ENCODE results near the gene TIAM1. TPM values are rescaled to one million over a fixed set of nuclear protein-coding genes. Genes with fewer than 3 reads are reported as not detected.
A peak's percentile ranks its signal among the peaks of the same experiment; 100 is the strongest.

The TIAM1 gene
- total RNA-seq, 2 experiments from 2014 or later, result 50.1 to 51.0 TPM

DNA sequence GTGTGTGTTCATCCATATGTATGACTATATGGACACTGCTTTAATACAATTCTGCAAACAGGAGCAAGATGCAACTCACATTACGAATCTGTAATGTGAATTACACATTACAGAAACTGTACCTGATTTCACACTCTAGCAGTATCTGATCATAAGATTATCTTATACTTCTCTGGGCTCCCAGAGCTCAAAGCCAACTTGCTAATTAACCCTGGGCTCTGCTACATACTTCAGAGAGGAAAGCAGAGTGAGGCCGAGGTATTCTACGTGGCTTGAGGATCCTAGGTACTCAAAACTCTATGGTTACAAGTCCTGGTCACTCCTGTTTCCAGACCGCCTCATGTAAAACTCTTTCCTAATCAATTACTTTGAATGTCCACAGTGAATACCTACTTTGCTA, 156.6 kb downstream of the TIAM1 start:
- CTCF ChIA-PET, result interaction anchor here (0.7 to 1.3 kb wide), 4 partner anchors 13 to 394 kb away, joined by 3 to 5 read pairs (median 3); no protein-coding TSS in a partner anchor
- intact Hi-C loops (cut with micrococcal nuclease), result loop anchor here (1.0 to 5.0 kb wide), 4 partner anchors 154 to 543 kb away; partner anchors contain the start of genes KRTAP21-3 and SOD1
- Mint-ChIP-seq H3K27ac (peak overlapping the region; percentile 98), H3K4me3 (peak overlapping the region; percentile 70), H3K36me3 (ENCODE audit: low read depth) (peaks cover 12% of the 10 kb centered on the region), H3K4me1 (ENCODE audit: low read depth) (peaks cover 85% of the 10 kb centered on the region), H3K9me3 (no peaks in the 10 kb centered on the region), H3K27me3 (ENCODE audit: low read depth) (no peaks in the 10 kb centered on the region)
- DNase-seq, result no peak

DNA sequence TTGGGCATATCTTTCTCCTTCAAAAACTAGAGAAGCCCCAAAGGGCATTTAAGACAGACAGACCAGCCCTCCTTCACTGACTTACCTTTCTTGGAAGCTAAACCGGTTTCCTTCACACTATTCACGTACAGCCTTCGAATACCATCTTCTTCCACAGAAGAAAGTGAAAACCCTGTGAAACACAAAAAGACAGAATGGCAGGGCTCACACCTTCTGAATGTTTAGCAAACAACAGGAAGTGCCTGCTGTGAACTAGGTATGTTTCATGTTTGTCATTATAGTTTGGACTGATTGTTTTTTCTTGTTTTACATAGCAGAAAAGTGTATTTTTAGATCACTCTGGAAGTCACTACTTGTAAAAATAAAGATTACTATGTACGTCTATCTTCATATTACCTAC, 157.1 kb downstream of the TIAM1 start:
- DNase-seq, result no peak
- intact Hi-C loops (cut with micrococcal nuclease), result loop anchor here (1.0 to 5.0 kb wide), 4 partner anchors 154 to 544 kb away; partner anchors contain the start of genes KRTAP21-3 and SOD1
- Mint-ChIP-seq H3K4me1 (ENCODE audit: low read depth) (peaks cover 85% of the 10 kb centered on the region), H3K27me3 (ENCODE audit: low read depth) (no peaks in the 10 kb centered on the region), H3K4me3 (peak overlapping the region; percentile 70), H3K9me3 (no peaks in the 10 kb centered on the region), H3K27ac (peak overlapping the region; percentile 98), H3K36me3 (ENCODE audit: low read depth) (peaks cover 12% of the 10 kb centered on the region)
- CTCF ChIA-PET, result interaction anchor here (0.7 to 1.3 kb wide), 4 partner anchors 14 to 394 kb away, joined by 3 to 5 read pairs (median 3); no protein-coding TSS in a partner anchor

DNA sequence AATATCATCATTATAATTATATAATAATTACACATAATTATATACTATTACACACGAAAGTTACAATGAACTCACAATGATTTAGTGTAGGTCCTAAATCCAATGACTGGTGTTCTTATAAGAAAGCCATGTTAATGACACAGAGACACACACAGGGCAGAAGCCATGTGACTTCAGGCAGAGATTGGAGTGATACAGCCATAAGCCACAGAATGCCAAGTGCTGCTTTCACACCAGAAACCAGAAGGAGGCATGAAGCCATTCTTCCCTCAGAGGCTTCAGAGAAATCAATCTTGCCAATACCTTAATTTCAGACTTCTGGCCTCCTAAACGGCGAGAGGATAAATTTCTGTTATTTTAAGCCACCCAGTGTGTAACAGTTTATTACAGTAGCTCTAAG, 158.4 kb downstream of the TIAM1 start:
- DNase-seq, result peak; percentile 43
- H3K4me3 Mint-ChIP-seq, result peak overlapping the region; percentile 70
- peaks cover 20% of the 10 kb centered on the region for H3K36me3 Mint-ChIP-seq (ENCODE audit: low read depth)
- no peaks in the 10 kb centered on the region for H3K27me3 Mint-ChIP-seq (ENCODE audit: low read depth)
- CTCF ChIA-PET, result interaction anchor here (1.0 to 7.7 kb wide), 4 partner anchors 8 to 141 kb away, joined by 4 to 86 read pairs (median 6); no protein-coding TSS in a partner anchor
- peaks cover 76% of the 10 kb centered on the region for H3K4me1 Mint-ChIP-seq (ENCODE audit: low read depth)
- no peaks in the 10 kb centered on the region for H3K9me3 Mint-ChIP-seq
- intact Hi-C loops (cut with micrococcal nuclease), result loop anchor here (2.0 to 5.0 kb wide), 3 partner anchors 468 to 545 kb away; partner anchors contain the start of genes KRTAP21-3 and SOD1
- peak overlapping the region; percentile 98 for H3K27ac Mint-ChIP-seq

DNA sequence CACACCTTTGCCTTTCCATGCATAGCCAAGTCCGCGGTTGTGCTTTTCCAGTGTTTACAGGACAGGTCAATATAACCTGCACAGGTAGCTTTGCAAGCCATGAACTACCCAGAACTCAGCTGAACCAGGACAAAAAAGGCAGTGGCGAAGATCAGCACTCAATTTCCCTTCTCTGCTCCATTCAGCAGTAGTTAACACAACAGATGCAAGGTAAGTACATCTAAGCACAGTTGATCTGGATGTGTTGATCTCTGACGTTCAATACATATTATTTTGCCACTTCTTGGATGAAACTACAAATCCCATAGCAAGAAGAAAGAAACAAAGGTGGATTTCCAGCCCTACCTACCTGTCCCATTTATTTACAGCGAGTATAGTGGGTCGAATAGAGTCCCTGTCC, 159.2 kb downstream of the TIAM1 start:
- H3K27me3 Mint-ChIP-seq (ENCODE audit: low read depth), result no peaks in the 10 kb centered on the region
- CTCF ChIA-PET, result interaction anchor here (0.7 to 7.7 kb wide), 7 partner anchors 9 to 470 kb away, joined by 3 to 86 read pairs (median 4); no protein-coding TSS in a partner anchor
- intact Hi-C loops (cut with micrococcal nuclease), result loop anchor here (1.0 to 5.0 kb wide), 3 partner anchors 10 to 468 kb away; partner anchors contain the start of gene KRTAP21-3
- peak overlapping the region; percentile 67 for H3K4me3 Mint-ChIP-seq
- peaks cover 25% of the 10 kb centered on the region for H3K36me3 Mint-ChIP-seq (ENCODE audit: low read depth)
- no peaks in the 10 kb centered on the region for H3K9me3 Mint-ChIP-seq
- peak overlapping the region; percentile 96 for H3K27ac Mint-ChIP-seq
- peaks cover 78% of the 10 kb centered on the region for H3K4me1 Mint-ChIP-seq (ENCODE audit: low read depth)
- DNase-seq, result no peak

DNA sequence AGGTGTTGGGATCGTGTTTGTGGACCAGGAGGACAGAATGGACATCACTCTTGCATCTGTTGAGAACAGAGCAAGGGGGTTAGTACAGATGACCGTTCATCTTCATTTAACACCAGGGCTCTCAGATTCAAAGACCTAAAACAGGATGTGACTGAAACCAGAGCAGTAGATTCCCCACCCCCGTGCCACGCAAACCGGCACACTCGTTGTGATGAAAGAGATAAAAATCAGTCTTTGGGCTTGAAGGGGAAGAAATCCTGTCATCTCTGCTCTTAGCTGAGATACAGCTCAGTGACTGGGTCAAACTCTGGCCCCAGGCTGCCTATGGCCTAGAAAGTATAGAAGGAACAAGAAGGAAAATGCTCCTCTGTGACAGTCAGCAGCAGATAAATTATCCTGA, 159.6 kb downstream of the TIAM1 start:
- H3K9me3 Mint-ChIP-seq, result no peaks in the 10 kb centered on the region
- intact Hi-C loops (cut with micrococcal nuclease), result loop anchor here (1.0 kb wide), 2 partner anchors 11 to 142 kb away; no protein-coding TSS in a partner anchor
- peak; percentile 92 for DNase-seq
- H3K4me1 Mint-ChIP-seq (ENCODE audit: low read depth), result peaks cover 75% of the 10 kb centered on the region
- H3K27me3 Mint-ChIP-seq (ENCODE audit: low read depth), result no peaks in the 10 kb centered on the region
- peak overlapping the region; percentile 67 for H3K4me3 Mint-ChIP-seq
- CTCF ChIA-PET, result interaction anchor here (0.7 to 7.7 kb wide), 7 partner anchors 9 to 470 kb away, joined by 3 to 86 read pairs (median 4); no protein-coding TSS in a partner anchor
- H3K27ac Mint-ChIP-seq, result peak overlapping the region; percentile 96
- peaks cover 25% of the 10 kb centered on the region for H3K36me3 Mint-ChIP-seq (ENCODE audit: low read depth)

DNA sequence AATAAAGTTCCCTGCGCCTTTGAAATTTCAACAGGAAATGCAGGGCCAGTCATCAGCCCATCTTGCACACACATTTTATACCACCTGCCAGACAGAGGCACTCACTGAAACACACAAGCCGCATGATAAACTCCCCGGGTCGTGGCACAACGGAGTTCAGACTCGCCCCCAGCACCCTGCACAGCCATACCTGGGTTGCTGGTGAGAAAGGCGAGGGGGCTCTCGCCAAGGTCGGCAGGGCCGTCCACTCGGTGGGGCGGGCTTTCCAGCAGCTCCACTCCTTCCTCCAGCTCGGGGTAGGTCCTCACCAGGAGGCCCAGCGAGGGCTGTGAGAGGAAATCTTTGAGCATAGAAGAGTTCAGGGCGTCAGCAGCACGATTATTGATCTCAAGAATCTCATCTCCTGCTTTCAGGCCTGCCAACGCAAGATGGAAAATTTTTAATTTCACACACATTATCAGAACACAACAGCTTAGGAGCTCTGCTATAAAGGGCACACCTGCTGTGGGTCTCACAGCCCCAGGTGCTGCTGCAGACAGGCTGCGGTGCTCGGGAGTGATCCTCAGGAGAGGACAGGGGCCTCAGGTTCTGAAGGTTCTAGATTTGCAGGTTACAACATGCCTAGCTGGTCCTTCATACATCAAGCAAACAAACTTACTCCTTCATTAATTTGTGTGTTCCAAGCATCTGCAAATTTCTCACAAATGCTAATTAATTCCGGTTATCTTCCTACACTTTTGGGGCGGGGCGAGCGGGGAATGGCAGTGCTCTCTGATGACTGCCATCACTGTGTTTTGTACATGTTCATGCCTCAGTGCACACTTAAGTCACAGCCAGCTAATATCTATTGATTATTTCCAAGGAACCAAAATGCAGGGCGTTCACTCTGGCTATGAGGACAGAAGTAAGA, 161.6 kb downstream of the TIAM1 start:
- CTCF ChIA-PET, result interaction anchor here (0.7 to 7.7 kb wide), 14 partner anchors 9 to 422 kb away, joined by 3 to 86 read pairs (median 7); no protein-coding TSS in a partner anchor
- Mint-ChIP-seq H3K9me3 (no peaks in the 10 kb centered on the region), H3K27me3 (ENCODE audit: low read depth) (no peaks in the 10 kb centered on the region), H3K4me1 (ENCODE audit: low read depth) (peaks cover 72% of the 10 kb centered on the region), H3K4me3 (peak overlapping the region; percentile 87), H3K27ac (peak overlapping the region; percentile 98), H3K36me3 (ENCODE audit: low read depth) (peaks cover 31% of the 10 kb centered on the region)
- DNase-seq, result peak; percentile 75
- intact Hi-C loops (cut with micrococcal nuclease), result loop anchor here (1.0 to 2.0 kb wide), 6 partner anchors 112 to 486 kb away; no protein-coding TSS in a partner anchor

DNA sequence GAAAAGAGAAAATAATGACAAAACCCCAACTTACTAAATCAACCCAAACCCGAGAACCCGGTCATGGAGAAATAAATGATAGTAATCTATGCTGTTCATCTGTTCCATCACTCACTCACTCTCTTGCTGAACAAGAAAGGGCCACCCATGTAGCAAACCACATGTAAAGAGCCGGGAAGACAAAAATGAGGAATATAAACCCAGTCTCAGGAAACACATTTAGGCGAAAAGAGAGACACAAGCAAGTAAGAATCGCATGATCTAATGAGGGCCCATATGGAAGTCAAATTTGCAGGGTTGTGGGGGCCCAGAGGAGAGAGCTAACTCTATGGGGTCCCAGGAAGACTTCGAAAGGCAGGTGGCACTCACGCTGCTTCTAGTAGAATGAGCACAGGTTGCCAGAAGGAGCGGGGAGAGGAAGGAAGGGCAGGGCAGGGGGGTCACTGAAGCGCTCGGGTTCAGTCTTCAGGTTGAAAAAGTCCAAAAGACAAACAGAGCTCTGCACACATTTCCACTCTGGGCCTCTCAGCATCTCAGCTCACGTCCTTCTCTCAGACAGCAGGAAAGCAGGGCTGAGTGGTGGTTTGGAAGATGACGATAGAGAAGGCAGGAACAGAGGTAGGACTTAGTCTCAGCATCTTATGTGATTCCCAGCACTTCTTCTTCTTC, 162.8 kb downstream of the TIAM1 start:
- H3K9me3 Mint-ChIP-seq, result no peaks in the 10 kb centered on the region
- peaks cover 73% of the 10 kb centered on the region for H3K4me1 Mint-ChIP-seq (ENCODE audit: low read depth)
- H3K27ac Mint-ChIP-seq, result peak overlapping the region; percentile 98
- CTCF ChIA-PET, result interaction anchor here (0.6 to 7.7 kb wide), 27 partner anchors 8 to 400 kb away, joined by 3 to 86 read pairs (median 6); no protein-coding TSS in a partner anchor
- peak overlapping the region; percentile 87 for H3K4me3 Mint-ChIP-seq
- H3K27me3 Mint-ChIP-seq (ENCODE audit: low read depth), result no peaks in the 10 kb centered on the region
- H3K36me3 Mint-ChIP-seq (ENCODE audit: low read depth), result peaks cover 31% of the 10 kb centered on the region
- intact Hi-C loops (cut with micrococcal nuclease), result loop anchor here (2.0 kb wide), 1 partner anchor 14 kb away; no protein-coding TSS in a partner anchor
- peak; percentile 60 for DNase-seq

DNA sequence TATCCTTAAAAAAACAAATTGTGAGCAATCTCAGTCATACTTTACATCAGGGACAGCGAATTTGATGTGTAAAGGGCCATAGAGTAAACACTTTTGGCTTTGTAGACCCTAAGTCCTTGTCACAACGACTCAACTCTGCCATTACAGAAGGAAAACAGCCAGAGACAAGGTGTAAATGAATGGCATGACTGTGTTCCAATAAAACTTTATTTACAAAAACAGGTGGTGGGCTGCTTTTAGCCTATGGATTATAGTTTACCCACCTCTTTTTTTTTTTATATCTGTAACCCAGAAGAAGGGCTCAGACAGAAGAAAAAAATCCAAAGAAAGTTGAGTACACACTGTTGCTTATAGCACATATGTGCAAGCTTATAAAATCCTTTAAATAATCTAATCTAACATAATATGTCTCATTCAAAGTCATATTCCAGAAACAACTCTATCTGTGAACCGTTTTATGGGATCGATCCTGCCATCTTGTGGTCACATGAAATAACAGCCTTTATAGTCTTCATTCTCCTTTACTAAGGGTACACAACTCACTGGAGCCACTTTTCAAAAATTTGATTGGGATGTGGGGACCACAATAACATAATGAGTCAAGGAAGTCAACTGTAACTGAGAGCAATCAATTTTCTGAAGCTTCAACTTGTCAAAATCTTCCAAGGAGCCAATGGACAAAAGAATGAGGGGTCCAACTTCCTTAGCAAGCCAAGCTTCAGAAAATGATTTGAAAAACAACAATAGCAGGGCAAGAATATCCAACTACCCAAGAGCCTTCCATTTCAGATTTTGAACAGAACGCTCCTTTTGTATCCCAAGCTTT, 163.6 kb downstream of the TIAM1 start:
- intact Hi-C loops (cut with micrococcal nuclease), result loop anchor here (1.0 to 2.0 kb wide), 6 partner anchors 14 to 424 kb away; no protein-coding TSS in a partner anchor
- H3K27ac Mint-ChIP-seq, result peak overlapping the region; percentile 98
- no peaks in the 10 kb centered on the region for H3K9me3 Mint-ChIP-seq
- H3K36me3 Mint-ChIP-seq (ENCODE audit: low read depth), result peaks cover 35% of the 10 kb centered on the region
- peak overlapping the region; percentile 87 for H3K4me3 Mint-ChIP-seq
- DNase-seq, result peak; percentile 52
- H3K27me3 Mint-ChIP-seq (ENCODE audit: low read depth), result no peaks in the 10 kb centered on the region
- H3K4me1 Mint-ChIP-seq (ENCODE audit: low read depth), result peaks cover 75% of the 10 kb centered on the region
- CTCF ChIA-PET, result interaction anchor here (0.6 to 7.7 kb wide), 28 partner anchors 9 to 424 kb away, joined by 3 to 86 read pairs (median 6); no protein-coding TSS in a partner anchor

DNA sequence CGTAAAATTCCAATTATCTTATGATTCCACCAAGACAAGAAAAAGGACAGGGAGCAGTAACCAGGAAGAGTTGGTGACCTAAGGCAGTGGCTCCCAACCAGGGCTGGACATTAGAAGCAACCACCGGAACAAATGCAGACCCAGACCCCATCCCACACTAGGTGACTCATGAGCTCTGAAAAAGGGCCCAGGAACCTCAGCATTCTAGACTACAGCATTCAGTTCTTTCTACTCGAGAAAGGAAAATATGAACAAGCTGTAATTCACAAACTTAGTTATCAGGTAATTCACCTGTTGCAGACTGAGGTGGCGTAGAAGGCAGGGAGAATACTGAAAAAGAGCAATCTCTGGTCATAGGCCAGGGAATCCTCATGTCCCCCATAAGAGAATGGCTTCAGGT, 167.3 kb downstream of the TIAM1 start:
- peak; percentile 44 for DNase-seq
- Mint-ChIP-seq H3K4me3 (peak overlapping the region; percentile 15), H3K27me3 (ENCODE audit: low read depth) (no peaks in the 10 kb centered on the region), H3K27ac (peak overlapping the region; percentile 58), H3K36me3 (ENCODE audit: low read depth) (peaks cover 43% of the 10 kb centered on the region), H3K9me3 (no peaks in the 10 kb centered on the region), H3K4me1 (ENCODE audit: low read depth) (peaks cover 79% of the 10 kb centered on the region)
- intact Hi-C loops (cut with micrococcal nuclease), result loop anchor here (1.0 kb wide), 2 partner anchors 17 to 43 kb away; no protein-coding TSS in a partner anchor
- CTCF ChIA-PET, result interaction anchor here (0.6 to 2.0 kb wide), 5 partner anchors 10 to 427 kb away, joined by 3 to 5 read pairs (median 4); no protein-coding TSS in a partner anchor

DNA sequence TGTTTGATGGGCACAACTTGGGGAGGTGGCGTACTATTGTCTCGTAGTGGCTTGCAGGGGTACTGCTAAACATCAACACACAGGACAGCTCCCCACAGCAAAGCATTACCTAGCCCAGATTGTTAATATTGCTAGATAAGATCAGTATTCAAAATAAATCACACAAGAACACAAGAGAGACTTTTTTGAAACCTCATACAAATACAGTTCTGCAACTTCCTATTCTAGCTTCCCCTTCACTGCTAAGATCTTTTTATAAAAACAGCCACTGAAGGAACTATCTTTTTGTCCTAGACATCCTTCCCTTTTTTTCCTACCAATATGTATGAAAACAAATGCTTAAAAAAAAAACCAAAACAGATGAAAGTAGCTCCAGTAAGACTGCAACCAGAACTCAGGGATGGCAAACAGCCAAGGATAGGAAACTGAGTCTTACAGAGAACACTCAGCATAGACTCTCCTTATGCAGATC, 167.9 kb downstream of the TIAM1 start:
- CTCF ChIA-PET, result interaction anchor here (0.7 to 2.3 kb wide), 9 partner anchors 9 to 428 kb away, joined by 3 to 9 read pairs (median 4); no protein-coding TSS in a partner anchor
- Mint-ChIP-seq H3K9me3 (no peaks in the 10 kb centered on the region), H3K36me3 (ENCODE audit: low read depth) (peaks cover 42% of the 10 kb centered on the region), H3K27me3 (ENCODE audit: low read depth) (no peaks in the 10 kb centered on the region), H3K4me3 (no peak overlapping the region), H3K27ac (peak overlapping the region; percentile 58), H3K4me1 (ENCODE audit: low read depth) (peaks cover 86% of the 10 kb centered on the region)
- intact Hi-C loops (cut with micrococcal nuclease), result loop anchor here (1.0 kb wide), 2 partner anchors 17 to 43 kb away; no protein-coding TSS in a partner anchor
- no peak for DNase-seq

All from activated naive CD4-positive, alpha-beta T cell treated with anti-CD3 and anti-CD28 coated beads for 36 hours (primary cell).